Stimulated activated CD8-positive, alpha-beta memory T cell treated with anti-CD3 and anti-CD28 coated beads, Interleukin-4, amount 100 ng/mL, for 24 hours (primary cell): ENCODE data around the gene LRRC26.

Source experiments
- DNase-seq: peaks from one replicate; pipeline ENCODE4 v3.0.0-alpha.2; 2020; ENCODE audit warnings: low read depth

LRRC26 gene

DNA sequence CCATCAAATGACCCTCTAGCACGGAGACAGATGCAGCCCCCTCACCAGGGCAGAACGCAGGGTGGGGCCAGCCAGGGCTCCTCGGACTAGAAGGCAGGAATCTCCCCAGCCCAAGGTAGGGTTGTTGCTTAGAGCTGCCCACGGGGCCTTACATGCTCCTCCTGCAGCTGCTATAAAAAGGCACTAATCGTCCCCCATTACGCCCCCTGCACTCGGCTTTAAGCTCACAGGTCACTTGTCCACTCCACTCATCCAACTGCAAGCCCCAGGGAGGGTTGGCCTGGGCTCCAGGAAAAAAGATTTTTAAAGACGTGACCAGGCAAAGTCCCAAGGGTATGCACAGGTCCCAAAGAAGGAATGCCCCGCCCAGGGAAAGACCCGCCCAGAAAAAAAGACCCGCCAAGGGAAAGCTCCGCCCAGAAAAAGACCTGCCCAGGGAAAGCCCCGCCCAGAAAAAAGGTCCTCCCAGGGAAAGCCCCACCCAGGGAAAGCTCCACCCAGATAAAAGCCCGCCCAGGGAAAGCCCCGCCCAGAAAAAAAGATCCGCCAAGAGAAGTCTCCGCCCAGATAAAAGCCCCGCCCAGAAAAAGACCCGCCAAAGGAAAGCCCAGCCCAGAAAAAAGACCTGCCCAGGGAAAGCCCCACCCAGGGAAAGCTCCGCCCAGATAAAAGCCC lies 19.8 kb downstream of the LRRC26 start:
- no peak for DNase-seq

DNA sequence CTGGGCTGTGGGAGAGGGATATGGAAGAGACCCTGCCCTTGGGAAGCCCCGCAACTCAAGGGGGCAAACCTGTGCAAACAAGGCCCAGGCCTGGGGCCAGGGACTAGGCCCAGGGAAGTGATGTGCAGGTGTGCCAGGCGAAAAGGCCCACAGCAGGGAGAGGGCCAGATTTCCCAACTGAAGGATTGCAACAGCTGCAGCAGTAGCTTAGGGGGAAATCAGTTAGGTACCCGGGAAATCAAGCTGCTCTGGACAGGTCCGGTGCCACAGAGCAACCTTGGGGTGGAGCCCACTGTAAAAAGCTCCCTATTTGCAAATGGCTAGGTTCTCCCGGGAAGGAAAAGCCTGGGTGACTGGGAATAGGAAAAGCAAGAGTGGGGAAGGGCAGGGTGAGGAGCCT lies 20.5 kb downstream of the LRRC26 start:
- no peak for DNase-seq

DNA sequence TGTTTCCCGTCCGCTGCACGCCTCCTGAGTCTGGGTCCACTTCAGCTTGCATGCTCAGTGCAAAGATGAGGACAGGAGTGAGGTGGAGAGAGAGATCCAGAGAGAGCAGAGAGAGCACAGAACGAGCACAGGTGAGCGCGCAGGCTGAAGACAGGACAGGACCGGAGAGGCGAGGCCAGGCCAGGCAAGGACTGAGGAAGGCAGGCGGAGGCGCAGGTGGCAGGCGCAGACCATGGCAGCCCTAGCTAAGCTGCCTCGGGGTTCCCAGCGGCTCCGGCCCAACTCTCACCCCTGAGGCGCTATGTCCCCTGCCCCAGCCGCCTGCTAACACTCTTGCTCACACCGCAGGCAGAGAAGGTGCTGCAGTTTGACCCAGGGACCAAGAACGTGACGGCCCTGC lies 21.2 kb downstream of the LRRC26 start:
- DNase-seq: no peak

DNA sequence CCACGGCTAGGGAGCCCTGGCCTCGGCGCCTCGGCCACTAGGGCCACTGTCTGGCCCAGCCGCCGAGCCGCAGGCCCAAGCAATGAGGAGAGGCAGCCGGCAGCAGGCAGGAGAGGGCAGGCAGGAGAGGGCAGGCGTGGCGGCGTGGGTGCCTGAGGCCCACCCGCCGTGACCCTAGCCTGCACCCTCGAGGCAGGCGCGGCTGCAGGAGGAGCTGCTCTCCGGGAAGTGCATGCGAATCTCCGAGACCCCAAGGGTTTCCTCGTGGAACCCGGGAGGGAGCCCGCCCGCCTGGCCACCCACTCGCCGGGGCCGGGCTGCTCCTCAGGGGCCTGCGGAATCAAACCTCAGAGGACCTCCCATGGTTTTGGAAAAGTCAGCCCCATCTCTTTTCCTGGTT lies 21.6 kb downstream of the LRRC26 start:
- no peak for DNase-seq

DNA sequence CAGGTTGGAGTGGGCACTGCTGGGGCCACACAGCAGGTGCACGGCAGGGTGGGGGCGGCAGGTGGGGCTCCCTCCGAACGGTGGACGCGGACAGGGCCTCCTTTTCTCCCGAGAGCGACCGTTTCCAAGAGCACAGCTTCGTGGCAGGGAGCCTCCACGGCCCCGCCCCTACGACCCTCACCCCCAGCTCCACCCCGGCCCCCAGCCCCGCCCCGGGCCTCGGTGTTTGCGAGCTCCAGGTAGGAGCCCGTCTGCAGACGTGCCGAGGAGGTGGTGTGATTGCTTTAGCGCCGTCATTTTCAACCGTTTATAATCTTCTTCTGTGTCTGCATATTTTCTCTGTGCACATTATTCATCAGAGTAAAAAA lies 22.1 kb downstream of the LRRC26 start:
- DNase-seq: no peak

DNA sequence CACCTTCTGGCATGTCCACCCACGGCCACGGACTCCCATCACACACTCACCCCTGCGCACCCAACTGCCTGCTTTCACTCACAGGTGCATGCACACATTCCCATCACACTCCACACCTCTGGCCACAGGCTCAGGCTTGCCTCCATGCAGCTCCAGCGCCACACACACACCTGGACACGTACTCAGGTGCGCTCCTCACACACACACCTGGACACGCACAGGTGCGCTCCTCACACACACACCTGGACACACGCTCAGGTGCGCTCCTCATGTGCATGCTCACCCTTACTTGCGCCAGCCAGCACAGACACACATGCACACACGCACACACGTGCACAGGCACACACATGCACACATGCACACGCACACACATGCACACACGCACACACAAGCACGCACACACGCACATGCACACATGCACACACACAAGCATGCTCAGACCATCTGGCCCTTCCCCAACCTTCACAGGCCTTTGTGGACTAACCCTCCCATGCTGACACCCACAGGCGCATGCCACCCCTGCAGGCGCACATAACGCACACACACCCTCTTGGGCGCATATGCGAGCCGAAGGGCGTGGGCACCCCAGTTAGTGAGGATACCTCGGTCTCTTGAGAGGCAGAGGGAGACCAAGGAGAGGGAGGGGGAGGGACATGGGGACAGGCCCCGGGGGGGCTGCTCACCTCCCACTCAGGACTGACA lies 22.6 kb downstream of the LRRC26 start:
- no peak for DNase-seq

DNA sequence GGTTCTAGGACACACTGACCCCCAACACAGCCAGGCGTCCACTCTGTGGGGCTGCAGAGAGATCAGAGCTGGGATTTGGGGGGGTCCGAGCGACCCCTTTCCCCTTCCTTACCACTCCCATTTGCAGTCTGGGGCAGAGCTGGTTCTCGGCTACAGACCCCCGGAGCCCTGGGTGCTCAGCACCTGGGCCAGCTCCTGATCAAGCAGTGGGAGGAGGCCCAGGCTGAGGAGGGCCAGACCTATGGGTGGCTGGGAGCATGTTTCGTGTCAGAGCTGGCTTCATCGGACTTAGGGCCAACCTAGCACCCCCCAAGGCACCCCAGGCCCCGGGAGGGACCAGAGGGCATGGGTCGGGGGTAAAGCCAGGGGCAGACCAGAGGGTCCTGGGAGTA lies 23.3 kb downstream of the LRRC26 start:
- DNase-seq: no peak

DNA sequence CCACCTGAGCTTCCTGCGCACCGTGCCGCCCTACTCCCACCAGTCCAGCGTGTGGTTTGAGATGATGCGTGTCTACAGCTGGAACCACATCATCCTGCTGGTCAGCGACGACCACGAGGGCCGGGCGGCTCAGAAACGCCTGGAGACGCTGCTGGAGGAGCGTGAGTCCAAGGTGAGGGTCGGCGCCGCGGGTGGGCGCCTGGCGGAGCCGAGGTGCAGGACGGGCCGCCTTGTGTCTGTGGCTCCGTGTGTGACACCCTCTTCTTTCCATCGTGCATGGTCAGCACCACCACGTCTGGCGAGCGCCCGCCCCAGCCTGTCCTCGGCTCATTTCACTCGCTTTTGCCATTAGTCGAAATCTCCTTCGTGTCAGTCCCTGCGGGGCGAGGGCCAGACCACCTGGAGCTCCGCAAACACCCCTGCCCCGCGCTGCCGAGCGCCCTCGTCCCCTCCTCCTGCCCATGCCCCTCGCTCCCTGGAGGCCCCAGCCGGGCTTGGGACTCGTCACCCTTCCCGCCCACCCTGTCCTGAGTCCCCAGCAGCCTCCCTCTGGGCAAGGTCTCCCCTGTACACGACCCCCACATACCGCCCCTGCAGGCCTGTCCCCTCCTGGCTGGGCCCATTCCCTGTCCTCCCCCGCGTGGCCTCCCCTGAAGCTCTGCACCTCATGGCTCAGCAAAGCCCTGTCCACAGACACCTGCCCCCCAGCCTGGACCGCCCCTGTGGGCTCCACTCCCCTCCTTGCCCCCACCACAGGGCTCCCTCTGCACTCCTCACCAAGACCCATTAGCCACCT lies 23.9 kb downstream of the LRRC26 start:
- DNase-seq: no peak

DNA sequence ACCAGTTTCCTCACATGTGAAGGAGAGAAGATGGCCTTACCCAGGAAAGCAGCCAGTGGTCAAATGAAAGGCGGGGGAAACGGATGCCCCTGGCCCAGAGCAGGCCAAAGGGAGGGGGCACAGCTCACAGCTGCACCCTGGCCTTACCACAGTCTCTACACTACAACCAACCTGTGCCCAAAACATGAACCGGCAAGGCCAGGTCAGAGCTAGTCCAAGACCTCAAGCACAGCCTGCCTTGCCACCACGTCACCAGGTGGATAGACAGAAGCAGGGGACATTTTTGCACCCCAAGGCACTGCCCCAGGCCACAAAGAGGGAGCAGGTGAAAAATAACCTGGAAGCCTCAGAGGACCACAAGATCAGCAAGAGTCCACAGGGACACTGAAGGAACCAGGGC lies 26.4 kb downstream of the LRRC26 start:
- no peak for DNase-seq

DNA sequence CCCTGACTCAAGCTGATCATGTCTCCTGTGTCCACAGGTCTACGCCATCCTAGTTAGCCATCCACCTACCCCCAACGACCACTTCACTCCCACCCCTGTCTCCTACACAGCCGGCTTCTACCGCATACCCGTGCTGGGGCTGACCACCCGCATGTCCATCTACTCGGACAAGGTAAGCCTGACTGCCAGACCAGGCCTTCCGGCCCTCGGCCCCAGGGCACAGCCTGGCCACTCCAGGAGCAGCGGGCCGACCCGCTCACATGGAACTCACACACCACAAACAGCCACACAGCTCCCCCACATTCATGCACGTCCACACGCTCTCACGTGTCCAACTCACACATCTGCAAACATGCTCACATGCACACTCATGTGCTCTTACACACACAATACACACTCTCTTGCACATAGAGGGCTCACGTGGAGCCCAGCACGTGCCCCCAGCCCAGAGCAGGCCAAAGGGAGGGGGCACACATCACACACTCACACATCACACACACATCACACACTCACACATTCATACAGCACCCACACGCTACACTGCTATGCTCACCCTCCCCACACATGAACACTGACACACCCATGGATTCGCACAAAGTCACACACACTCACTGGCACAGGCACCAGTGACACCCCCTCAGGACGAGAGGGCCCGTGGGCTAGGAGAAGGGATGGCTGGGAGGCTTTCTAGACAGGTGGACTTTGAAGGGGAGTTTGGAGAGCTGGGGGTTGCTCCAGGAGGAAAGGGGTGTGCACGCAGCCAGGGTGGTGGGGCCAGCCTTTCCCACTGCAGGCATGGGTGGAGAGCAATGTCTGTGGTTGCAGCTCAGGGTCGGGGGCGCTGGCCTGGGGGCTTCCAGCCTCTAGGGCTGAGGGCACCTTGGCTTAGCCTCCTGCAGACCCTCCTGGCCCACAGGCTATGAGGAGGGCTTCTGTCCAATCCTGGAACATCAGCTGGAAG lies 27.6 kb downstream of the LRRC26 start:
- DNase-seq: no peak

DNA sequence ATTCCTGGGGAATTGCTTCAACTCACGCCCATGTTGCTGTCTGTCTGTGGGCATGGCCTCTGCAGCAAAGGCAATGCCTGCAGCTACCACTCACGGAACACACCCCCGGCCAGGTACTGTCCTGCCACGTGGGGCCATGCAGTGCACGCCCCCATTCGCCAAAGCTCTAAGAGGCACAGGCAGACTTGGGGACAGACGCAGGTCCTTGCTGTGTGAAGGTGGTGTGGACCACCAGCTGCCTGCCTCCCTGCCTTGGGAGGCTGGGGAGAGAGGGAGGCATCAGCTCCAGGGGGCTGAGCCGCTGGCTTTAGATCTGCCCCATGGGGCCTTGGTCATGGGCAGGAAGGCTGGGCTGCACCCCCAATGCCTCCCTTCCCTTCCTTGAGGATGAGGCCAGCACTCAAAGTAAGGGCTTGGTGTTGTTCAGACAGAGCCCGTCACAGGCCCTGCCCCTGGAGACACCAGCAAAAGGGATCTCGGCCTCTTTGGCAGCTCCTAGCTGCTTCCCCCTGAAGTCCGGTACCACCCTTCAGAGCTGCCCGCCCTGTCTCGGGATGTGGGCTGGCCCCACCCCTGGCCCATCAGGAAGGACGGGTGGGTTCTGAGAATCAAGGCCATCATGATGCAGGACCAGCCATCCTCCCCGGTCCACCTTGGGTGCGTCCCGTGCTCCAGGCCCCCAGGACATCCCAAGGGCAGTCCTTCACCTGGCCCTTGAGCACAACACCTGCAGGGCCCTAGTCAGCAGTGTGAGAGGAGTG lies 28.6 kb downstream of the LRRC26 start:
- DNase-seq: no peak

DNA sequence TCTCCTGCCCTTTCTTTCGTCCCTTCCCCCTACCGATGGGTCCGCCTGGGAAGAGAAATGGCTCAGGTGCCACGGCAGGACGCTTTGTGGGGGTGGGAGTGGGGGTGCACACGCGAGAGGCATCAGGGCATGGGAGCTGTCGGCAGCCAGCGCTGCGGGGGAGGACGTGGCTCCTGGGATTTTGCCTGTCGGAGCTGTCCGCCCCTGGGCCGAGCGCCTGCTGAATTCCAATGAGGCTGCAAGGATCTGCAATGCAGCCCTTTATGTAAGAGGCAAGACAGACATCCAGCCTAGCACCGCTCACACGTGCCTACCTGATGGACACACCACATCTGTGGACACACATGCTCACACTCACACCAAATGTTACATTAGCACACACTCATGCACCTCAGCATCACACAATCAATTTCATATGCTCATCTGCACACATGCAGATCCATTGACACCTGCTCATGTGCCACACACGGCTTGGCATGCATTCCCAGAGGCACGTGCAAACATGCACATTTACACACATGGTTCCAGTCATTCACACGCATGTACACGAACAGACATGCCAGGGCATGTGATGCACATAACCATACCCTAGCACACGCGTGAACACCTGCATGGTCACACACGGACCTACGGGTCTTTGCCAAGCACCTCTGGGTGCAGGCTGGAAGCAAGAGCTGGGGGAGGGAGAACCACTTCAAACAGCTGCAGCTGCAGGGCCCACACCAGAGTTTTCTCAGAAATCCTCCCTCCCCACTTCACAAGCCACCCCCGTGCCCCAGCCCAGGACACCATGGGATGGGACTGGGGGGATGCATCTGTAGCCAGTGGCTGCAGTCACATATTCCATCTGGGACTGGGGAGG lies 29.5 kb downstream of the LRRC26 start:
- DNase-seq: no peak

DNA sequence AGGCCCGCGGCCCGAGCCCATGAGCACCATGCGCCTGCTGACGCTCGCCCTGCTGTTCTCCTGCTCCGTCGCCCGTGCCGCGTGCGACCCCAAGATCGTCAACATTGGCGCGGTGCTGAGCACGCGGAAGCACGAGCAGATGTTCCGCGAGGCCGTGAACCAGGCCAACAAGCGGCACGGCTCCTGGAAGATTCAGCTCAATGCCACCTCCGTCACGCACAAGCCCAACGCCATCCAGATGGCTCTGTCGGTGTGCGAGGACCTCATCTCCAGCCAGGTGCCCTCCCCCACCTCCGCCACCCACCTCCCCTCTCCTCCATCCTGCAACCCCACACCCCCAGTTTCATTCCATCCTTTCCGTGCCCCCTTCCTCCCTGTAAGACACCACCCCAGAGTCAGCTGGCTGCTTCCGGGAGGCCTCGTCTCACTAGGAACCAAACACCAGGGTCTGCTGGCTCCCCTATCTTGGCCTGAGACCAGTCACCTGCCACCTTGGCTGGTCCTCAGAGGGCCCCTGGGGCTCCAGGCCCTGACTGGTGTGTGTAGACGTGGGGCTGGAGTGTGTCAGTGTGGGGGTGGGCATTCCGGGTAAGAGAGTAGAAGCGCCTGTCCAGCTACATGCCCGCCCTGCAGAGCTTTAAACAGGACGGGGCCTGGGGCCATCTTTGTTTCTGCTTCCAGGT lies 30.2 kb downstream of the LRRC26 start:
- no peak for DNase-seq

DNA sequence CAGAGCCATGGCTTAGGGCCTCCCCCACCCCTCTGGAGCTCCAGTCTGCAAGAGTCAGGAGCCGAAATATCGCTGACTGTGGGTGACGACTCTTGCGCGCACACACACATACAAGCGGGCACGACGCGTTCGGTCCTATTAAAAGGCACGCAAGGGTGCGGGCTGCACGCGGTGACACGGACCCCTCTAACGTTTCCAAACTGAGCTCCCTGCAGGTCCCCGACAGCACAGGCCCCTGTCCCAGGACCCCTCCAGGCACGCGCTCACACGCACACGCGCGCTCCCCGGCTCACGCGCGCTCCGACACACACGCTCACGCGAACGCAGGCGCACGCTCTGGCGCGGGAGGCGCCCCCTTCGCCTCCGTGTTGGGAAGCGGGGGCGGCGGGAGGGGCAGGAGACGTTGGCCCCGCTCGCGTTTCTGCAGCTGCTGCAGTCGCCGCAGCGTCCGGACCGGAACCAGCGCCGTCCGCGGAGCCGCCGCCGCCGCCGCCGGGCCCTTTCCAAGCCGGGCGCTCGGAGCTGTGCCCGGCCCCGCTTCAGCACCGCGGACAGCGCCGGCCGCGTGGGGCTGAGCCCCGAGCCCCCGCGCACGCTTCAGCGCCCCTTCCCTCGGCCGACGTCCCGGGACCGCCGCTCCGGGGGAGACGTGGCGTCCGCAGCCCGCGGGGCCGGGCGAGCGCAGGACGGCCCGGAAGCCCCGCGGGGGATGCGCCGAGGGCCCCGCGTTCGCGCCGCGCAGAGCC lies 31.0 kb downstream of the LRRC26 start, which contains the start of gene GRIN1:
TSS of gene GRIN1 (plus strand) at position 433 of the 746 bp plus-strand sequence. CDS start 333 bp downstream, outside the sequence.
- DNase-seq: no peak

DNA sequence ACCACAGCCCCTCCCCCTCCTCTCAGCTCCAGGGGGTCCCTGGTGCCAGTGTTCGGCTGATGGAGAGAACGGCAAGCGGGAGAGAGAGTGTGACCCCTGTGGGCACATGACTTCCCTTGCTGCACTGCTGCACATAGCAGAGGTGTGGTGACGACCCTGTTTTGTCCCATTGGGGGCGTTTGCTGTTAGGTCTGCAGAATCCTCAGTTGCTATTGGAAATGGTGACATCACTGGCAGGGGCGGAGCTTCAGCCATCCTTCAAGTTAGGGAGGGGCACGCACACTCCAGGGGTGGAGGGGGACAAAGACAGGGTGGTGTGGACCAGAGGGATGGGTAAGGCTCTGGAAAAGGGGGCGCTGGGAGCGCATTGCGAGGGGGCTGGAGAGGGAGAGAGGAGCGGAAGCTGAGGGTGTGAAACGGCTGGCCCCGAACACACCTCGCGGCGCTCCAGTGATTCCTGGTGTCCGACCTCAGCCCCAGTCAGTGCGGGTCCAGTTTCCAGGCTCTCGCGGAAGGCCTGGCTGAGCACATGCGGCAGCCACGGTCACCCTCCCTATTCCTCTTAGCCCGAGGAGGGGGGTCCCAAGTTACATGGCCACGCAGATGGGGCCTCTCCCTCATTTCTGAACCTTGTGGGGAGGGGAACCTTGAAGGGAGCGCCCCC lies 31.7 kb downstream of the LRRC26 start:
- no peak for DNase-seq

DNA sequence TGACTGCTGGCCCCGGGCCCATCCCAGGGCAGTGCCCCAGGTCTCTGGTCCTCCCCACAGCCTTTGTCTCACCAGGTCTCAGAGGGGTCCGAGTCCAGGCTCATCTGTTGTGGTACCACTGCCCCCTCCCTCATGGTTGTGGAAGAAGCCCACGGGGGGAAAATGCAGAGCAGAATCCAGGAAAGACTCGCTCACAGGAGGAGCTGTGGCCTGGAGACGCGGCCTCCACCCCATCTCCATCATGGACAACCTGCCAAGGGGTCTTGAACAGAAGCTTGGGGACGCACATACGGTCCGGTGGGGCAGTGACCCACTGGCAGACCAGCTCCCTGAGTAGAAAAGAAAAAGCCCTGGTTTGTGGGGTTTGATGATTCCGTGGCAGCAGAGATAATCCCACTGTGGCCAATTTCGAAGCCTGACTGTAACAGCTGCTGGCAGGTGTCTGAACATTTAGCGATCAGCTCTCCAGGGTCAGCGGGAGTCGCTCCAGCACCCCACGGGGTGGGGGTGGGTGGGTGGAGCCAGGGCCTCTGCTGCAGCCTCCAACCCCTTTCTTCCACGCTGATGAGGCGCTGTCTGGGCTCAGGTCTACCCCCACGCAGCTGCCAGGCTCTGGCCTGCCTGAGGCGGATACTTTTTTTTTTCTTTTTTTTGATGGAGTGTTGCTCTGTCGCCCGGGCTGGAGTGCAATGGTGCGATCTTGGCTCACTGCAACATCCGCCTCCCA lies 32.8 kb downstream of the LRRC26 start:
- no peak for DNase-seq

DNA sequence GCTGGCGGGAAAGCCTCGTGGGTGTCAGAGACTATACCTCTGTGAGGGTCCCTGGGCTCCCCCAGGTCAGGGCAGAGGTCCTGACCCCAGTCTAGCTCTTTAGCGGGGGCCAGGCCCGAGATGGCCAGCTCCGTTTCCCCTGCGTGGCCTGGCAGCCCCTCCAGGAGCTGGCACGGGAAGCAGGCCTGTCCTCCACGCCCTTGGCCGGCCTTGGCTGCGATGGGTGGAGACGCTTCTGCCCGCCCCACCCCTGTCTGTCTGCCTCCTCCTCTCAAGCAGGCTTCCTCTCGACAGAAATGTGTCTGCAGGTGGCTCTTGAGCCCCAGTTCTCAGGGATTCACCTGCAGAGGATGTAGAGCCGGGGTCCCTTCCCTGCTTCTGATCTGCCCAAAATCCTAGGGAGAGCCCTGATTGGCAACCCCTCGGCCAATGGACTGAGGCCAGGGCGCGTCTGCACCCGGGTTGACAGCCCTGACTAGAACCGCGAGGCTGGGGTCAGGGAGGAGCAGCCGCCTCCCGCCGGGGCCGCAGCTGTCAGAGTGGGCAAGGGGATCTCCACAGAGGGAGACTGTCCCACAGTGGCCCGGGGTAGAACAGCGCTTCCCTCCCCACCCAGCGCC lies 33.5 kb downstream of the LRRC26 start:
- no peak for DNase-seq
